HepG2 (cell line): Measurements from ENCODE around the gene AKR1A1. TPM values are rescaled to one million over a fixed set of nuclear protein-coding genes. Genes with fewer than 3 reads are reported as not detected.

Experiments used
- ATAC-seq: fragments of 200-7000 bp; cut with Tn5 transposase; 3 replicates; pipeline ENCODE4 v1.9.1; 2020; ENCODE audit warnings: mild to moderate bottlenecking, moderate library complexity
- BruUV-seq: library from RNA; stranded (reverse); fragments of 400-500 nt; replicated peaks from 2 replicates; lab custom pipeline; 2021; lab: Mats Ljungman, UMichigan
- CTCF ChIA-PET: fragments of 300-600 bp; formaldehyde crosslinking; extraction: SDS; loops from one replicate; lab custom pipeline; 2021; ENCODE audit warnings: low total read pairs, inconsistent platforms, low intra/inter-chr PET ratio; lab: Yijun Ruan, JAX
- POLR2A ChIA-PET: fragments of 350-600 bp; sonication (Branson Sonifier 250); formaldehyde crosslinking; loops from one replicate; lab custom pipeline; 2020; ENCODE audit warnings: antibody characterized with exemption, inconsistent platforms; lab: Yijun Ruan, JAX
- DNase-seq: peaks from one replicate; pipeline ENCODE4 v3.0.0-alpha.2; 2015; ENCODE audit warnings: low spot score
- FAIRE-seq: peaks from 3 replicates; lab custom pipeline; 2011; peaks lifted over from hg19 to GRCh38; lab: Jason Lieb, UNC
- H2AFZ ChIP-seq: one replicate; pipeline ENCODE4 v1.6.1; 2011; ENCODE audit warnings: low read length, inconsistent platforms
- H3K27ac ChIP-seq: fragments of 300-600 bp; 3 replicates; pipeline ENCODE4 v1.8.0; 2011; ENCODE audit warnings: mixed run types, mild to moderate bottlenecking, mixed read lengths, low read length, inconsistent platforms; ENCODE audit not compliant: insufficient read depth; ENCODE audit errors: extremely low read length
- H3K27me3 ChIP-seq, 2 experiments: fragments of 200-600 bp in 1 of 2; 2 replicates in 1 of 2; 3 replicates in 1 of 2; pipeline versions ENCODE4 v1.6.0 to v1.8.0; 2011; ENCODE audit warnings: low read length in 2 of 2, mild to moderate bottlenecking in 2 of 2, moderate library complexity in 2 of 2, inconsistent platforms in 1 of 2; ENCODE audit not compliant: insufficient read depth in 2 of 2, control insufficient read depth in 1 of 2
- H3K36me3 ChIP-seq, 2 experiments: fragments of 200-600 bp in 1 of 2; replicated peaks in 1 of 2; 2 replicates in 1 of 2; 3 replicates in 1 of 2; pipeline versions ENCODE4 v1.5.1 to v1.8.0; 2011; ENCODE audit warnings: low read length in 2 of 2, inconsistent platforms in 1 of 2; ENCODE audit not compliant: insufficient read depth in 2 of 2, control insufficient read depth in 1 of 2
- H3K4me1 ChIP-seq: 2 replicates; pipeline ENCODE4 v1.5.1; 2012; ENCODE audit warnings: low read length, inconsistent platforms; ENCODE audit not compliant: insufficient read depth
- H3K4me2 ChIP-seq: 2 replicates; pipeline ENCODE4 v1.6.0; 2011; ENCODE audit warnings: low read depth, low read length, inconsistent platforms
- H3K4me3 ChIP-seq, 3 experiments: fragments of 200-600 bp in 1 of 3; sonication (generic), shearing (Covaris generic) in 1 of 3; replicated peaks in 1 of 3; 2 replicates each; pipeline ENCODE4 v1.5.1; 2011 to 2016; ENCODE audit warnings: low read length in 3 of 3, inconsistent platforms in 2 of 3, low read depth in 2 of 3, mild to moderate bottlenecking in 2 of 3, control low read depth in 1 of 3, mixed read lengths in 1 of 3; ENCODE audit not compliant: insufficient read depth in 1 of 3
- H3K79me2 ChIP-seq: one replicate; pipeline ENCODE4 v1.6.1; 2011; ENCODE audit warnings: low read length, inconsistent platforms; ENCODE audit not compliant: insufficient read depth
- H3K9ac ChIP-seq: 2 replicates; pipeline ENCODE4 v1.6.0; 2011; ENCODE audit warnings: mild to moderate bottlenecking, low read depth, low read length, inconsistent platforms; ENCODE audit not compliant: insufficient read depth
- H3K9me3 ChIP-seq: 2 replicates; pipeline ENCODE4 v1.5.1; 2012; ENCODE audit warnings: mild to moderate bottlenecking, low read length
- H4K20me1 ChIP-seq: 2 replicates; pipeline ENCODE4 v1.6.0; 2011; ENCODE audit warnings: inconsistent platforms, mild to moderate bottlenecking, low read length, moderate library complexity; ENCODE audit not compliant: insufficient read depth
- FIP1L1 ChIP-seq: fragments of 200-400 bp; formaldehyde crosslinking; IDR thresholded peaks from 2 replicates; pipeline ENCODE4 v1.6.1; 2018; ENCODE audit warnings: low read depth, mild to moderate bottlenecking, low read length, moderate library complexity, borderline replicate concordance; ENCODE audit not compliant: insufficient read depth
- HES4 ChIP-seq: sonication (generic); formaldehyde crosslinking; IDR thresholded peaks from 2 replicates; pipeline ENCODE4 v1.9.0; 2021; ENCODE audit warnings: mild to moderate bottlenecking, missing genetic modification reagents, borderline replicate concordance
- JDP2 ChIP-seq: sonication (generic); formaldehyde crosslinking; IDR thresholded peaks from 2 replicates; pipeline ENCODE4 v1.8.1; 2022; ENCODE audit warnings: missing genetic modification reagents, borderline replicate concordance
- NR2C2 ChIP-seq: sonication (generic); formaldehyde crosslinking; IDR thresholded peaks from 2 replicates; pipeline ENCODE4 v1.4.0; 2020; ENCODE audit warnings: missing genetic modification reagents, mild to moderate bottlenecking, moderate library complexity, borderline replicate concordance
- SMARCC2 ChIP-seq: fragments of 450-650 bp; IDR thresholded peaks from 2 replicates; pipeline ENCODE4 v1.6.1; 2017; ENCODE audit warnings: antibody characterized with exemption, mild to moderate bottlenecking
- SRSF1 ChIP-seq: fragments of 200-400 bp; formaldehyde crosslinking; optimal IDR thresholded peaks from 2 replicates; pipeline ENCODE3; 2017; ENCODE audit warnings: mild to moderate bottlenecking, low read depth, low read length, moderate library complexity
- ZBTB42 ChIP-seq: sonication (generic); formaldehyde crosslinking; IDR thresholded peaks from 2 replicates; pipeline ENCODE4 v1.5.0; 2020; ENCODE audit warnings: mild to moderate bottlenecking, missing genetic modification reagents
- ZNF124 ChIP-seq: sonication (generic); formaldehyde crosslinking; IDR thresholded peaks from 2 replicates; pipeline ENCODE4 v1.4.0; 2020; ENCODE audit warnings: missing genetic modification reagents
- ZNF282 ChIP-seq: fragments of 450-650 bp; IDR thresholded peaks from 2 replicates; pipeline ENCODE4 v1.6.1; 2018; ENCODE audit not compliant: partially characterized antibody
- ZSCAN9 ChIP-seq: IDR thresholded peaks from 2 replicates; pipeline ENCODE4 v1.6.1; 2016; ENCODE audit warnings: borderline replicate concordance
- WGBS: methylation state at CpG from one replicate; pipeline ENCODE4 v1.1.6; 2017; ENCODE audit warnings: low lambda C conversion rate; 5-methylcytosine and 5-hydroxymethylcytosine counted together
- in situ Hi-C: cut with HindIII; loops from 2 replicates; pipeline ENCODE4 v1.10.0; 2017; ENCODE audit warnings: low pct_unique_long_range_greater_than_20kb; ENCODE audit not compliant: extremely low pct_ligation_motif_present
- intact Hi-C: fragments of 100-400 bp; cut with micrococcal nuclease; formaldehyde crosslinking; loops from one replicate; pipeline ENCODE4 v1.10.0; 2022; ENCODE audit not compliant: unreplicated experiment
- polyA plus RNA-seq, 8 experiments: library from polyadenylated mRNA; depleted of rRNA in 3 of 8; stranded (reverse) in 7 of 8; unstranded in 1 of 8; fragments of >200 nt; fragmentation: Illumina TruSeq in 4 of 8; extraction: Trizol in 4 of 8; gene quantifications; 2 replicates each; pipeline versions ENCODE4 v1.2.1 to v1.2.3, GENCODE V29; 2011 to 2016; ENCODE audit warnings: low read depth in 4 of 8, missing spikeins in 1 of 8, mixed read lengths in 1 of 8; ENCODE audit not compliant: insufficient read depth in 1 of 8
- total RNA-seq, 5 experiments: library from RNA; depleted of rRNA; stranded (reverse); fragments of >200 nt; fragmentation: Illumina TruSeq; extraction: Trizol; gene quantifications; 2 replicates each; pipeline ENCODE4 v1.2.3, GENCODE V29; 2016; ENCODE audit warnings: low read depth in 1 of 5
- TF ChIP-seq, protein P1 (sequence below): sonication (generic); formaldehyde crosslinking; IDR thresholded peaks from 2 replicates; pipeline ENCODE4 v1.4.0; 2020; ENCODE audit warnings: missing genetic modification reagents, borderline replicate concordance

The AKR1A1 gene
- total and polyA plus RNA-seq, 2 of the 13 experiments (the other 11 are each of a cell fraction or from before 2014, with no cell fraction given): 181 to 217 TPM

DNA sequence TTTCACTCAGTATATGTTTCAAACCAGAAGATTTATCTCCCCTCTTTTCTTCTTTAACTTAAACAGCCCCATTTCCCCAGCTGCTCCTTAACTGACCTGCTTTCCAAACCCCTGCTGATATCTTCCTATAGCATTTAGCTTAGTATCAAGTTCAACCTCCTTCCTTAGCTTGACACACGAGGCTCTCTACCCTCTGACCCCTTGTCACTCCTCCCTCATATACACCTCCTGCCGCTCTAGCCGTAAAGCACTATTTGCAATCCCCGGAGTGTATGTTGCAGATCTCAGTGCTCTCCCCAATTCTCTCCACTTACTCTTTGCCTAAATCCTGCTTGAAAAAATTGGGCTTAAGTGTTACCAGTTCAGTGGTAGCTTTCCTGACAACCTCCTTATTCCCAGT lies 13.7 kb upstream of the AKR1A1 start:
- ATAC-seq (peak; percentile 80), FAIRE-seq (peak; percentile 32), DNase-seq (no peak)
- ChIA-PET CTCF (no interaction called here), POLR2A (interaction anchor here (6.6 to 29.7 kb wide), 2 partner anchors 11 to 16 kb away, joined by 55 to 690 read pairs; partner anchors contain the start of genes AKR1A1 and PRDX1)
- H3K9me3 ChIP-seq: no peaks in the 10 kb centered on the region
- H3K79me2 ChIP-seq: no peaks in the 10 kb centered on the region
- H2AFZ ChIP-seq: peak overlapping the region; percentile 57
- no peaks in the 10 kb centered on the region for H3K27me3 ChIP-seq
- peaks cover 40% of the 10 kb centered on the region for H3K4me1 ChIP-seq
- H3K4me3 ChIP-seq: 0 out of 6 replicates have a peak overlapping the region, but pooled peaks of 1 of the 3 experiments have one; percentile 16
- H3K27ac ChIP-seq: no peak overlapping the region
- H3K36me3 ChIP-seq: no peaks in the 10 kb centered on the region
- in situ Hi-C loops: no loop called here
- intact Hi-C loops: no loop called here
- TF ChIP-seq NR2C2 (0 out of 2 replicates have a peak, but pooled peaks have one; percentile 23), SRSF1 (no peak)
- H3K9ac ChIP-seq: 0 out of 2 replicates have a peak overlapping the region, but pooled peaks have one; percentile 27
- BruUV-seq: no TSS peak
- peak overlapping the region; percentile 67 for H3K4me2 ChIP-seq
- 3% methylated on average over 4 of the region's 4 CpGs for WGBS
- no peaks in the 10 kb centered on the region for H4K20me1 ChIP-seq

DNA sequence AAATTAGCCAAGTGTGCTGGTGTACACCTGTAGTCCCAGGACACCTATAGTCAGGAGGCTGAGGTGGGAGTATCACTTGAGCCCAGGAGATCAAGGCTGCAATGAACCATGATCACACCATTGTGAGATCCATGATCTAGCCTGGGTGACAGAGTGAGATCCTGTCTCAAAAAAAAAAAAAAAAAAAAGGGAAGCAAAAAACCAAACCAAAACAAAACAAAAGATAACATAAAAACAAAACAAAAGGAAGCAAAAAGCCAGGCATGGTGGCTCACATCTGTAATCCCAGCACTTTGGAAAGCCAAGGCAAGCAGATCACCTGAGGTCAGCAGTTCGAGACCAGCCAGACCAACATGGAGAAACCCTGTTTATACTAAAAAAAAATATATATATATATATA lies 9.4 kb upstream of the AKR1A1 start:
- POLR2A ChIA-PET: interaction anchor here (2.0 to 29.7 kb wide), 4 partner anchors 10 to 41 kb away, joined by 27 to 690 read pairs (median 45); partner anchors contain the start of genes AKR1A1, CCDC163, MMACHC and PRDX1
- no peaks in the 10 kb centered on the region for H3K9me3 ChIP-seq
- 95% methylated on average over 1 of the region's 1 CpG for WGBS
- TF ChIP-seq ZSCAN9 (CRISPR knock-in tag) (no peak), JDP2 (CRISPR knock-in tag) (no peak), FIP1L1 (no peak), HES4 (CRISPR knock-in tag) (no peak), ZNF282 (no peak), ZNF124 (no peak), ZBTB42 (CRISPR knock-in tag) (no peak), SMARCC2 (no peak)
- TF ChIP-seq, protein P1, sequence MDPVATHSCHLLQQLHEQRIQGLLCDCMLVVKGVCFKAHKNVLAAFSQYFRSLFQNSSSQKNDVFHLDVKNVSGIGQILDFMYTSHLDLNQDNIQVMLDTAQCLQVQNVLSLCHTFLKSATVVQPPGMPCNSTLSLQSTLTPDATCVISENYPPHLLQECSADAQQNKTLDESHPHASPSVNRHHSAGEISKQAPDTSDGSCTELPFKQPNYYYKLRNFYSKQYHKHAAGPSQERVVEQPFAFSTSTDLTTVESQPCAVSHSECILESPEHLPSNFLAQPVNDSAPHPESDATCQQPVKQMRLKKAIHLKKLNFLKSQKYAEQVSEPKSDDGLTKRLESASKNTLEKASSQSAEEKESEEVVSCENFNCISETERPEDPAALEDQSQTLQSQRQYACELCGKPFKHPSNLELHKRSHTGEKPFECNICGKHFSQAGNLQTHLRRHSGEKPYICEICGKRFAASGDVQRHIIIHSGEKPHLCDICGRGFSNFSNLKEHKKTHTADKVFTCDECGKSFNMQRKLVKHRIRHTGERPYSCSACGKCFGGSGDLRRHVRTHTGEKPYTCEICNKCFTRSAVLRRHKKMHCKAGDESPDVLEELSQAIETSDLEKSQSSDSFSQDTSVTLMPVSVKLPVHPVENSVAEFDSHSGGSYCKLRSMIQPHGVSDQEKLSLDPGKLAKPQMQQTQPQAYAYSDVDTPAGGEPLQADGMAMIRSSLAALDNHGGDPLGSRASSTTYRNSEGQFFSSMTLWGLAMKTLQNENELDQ: no peak
- CTCF ChIA-PET: no interaction called here
- no peaks in the 10 kb centered on the region for H4K20me1 ChIP-seq
- H3K27ac ChIP-seq: no peak overlapping the region
- DNase-seq: no peak
- peaks cover 62% of the 10 kb centered on the region for H3K4me1 ChIP-seq
- no TSS peak for BruUV-seq
- H3K79me2 ChIP-seq: no peaks in the 10 kb centered on the region
- H3K4me3 ChIP-seq: no peak overlapping the region
- no peaks in the 10 kb centered on the region for H3K27me3 ChIP-seq
- no peak for ATAC-seq
- no peak overlapping the region for H2AFZ ChIP-seq
- H3K36me3 ChIP-seq: no peaks in the 10 kb centered on the region
- H3K4me2 ChIP-seq: no peak overlapping the region
- H3K9ac ChIP-seq: no peak overlapping the region
- in situ Hi-C loops: no loop called here
- no peak for FAIRE-seq
- intact Hi-C loops: no loop called here
